Breast epithelium (tissue), 4 donors: ENCODE results near the gene RAC2. TPM values are rescaled to one million over a fixed set of nuclear protein-coding genes. Genes with fewer than 3 reads are reported as not detected.

Experiments used
- DNase-seq, 2 donors: peaks; one replicate each; pipeline ENCODE4 v3.0.0-alpha.2; 2019; ENCODE audit warnings: low spot score in 2 of 2
- H3K27ac ChIP-seq, 2 donors: fragments of 200-600 bp; sonication (generic) in 1 of 2; one replicate each; pipeline ENCODE4 v1.5.1; 2016 to 2019; ENCODE audit warnings: mild to moderate bottlenecking in 1 of 2
- H3K27me3 ChIP-seq, 2 donors: fragments of 200-600 bp; sonication (generic) in 1 of 2; one replicate each; pipeline versions ENCODE4 v1.5.1 to v1.6.0; 2017 to 2019; ENCODE audit warnings: control low read depth in 1 of 2, mild to moderate bottlenecking in 1 of 2
- H3K36me3 ChIP-seq: fragments of 200-600 bp; one replicate; pipeline ENCODE4 v1.5.1; 2019
- H3K4me1 ChIP-seq, 2 donors: fragments of 200-600 bp; sonication (generic); one replicate each; pipeline ENCODE4 v1.5.1; 2016 to 2019; ENCODE audit warnings: control low read depth in 1 of 2
- H3K4me3 ChIP-seq, 3 donors: fragments of 200-600 bp; sonication (generic); 1 replicate in 2 of 3; 2 replicates in 1 of 3; pipeline ENCODE4 v1.5.1; 2016 to 2019; ENCODE audit warnings: mild to moderate bottlenecking in 3 of 3, moderate library complexity in 2 of 3
- H3K9me3 ChIP-seq, 2 donors: fragments of 200-600 bp; sonication (generic) in 1 of 2; one replicate each; pipeline ENCODE4 v1.5.1; 2016 to 2019; ENCODE audit warnings: control low read depth in 1 of 2
- POLR2A ChIP-seq: fragments of 450-650 bp; IDR thresholded peaks from one replicate; pipeline ENCODE4 v1.6.1; 2016; ENCODE audit warnings: antibody characterized with exemption, mild to moderate bottlenecking, moderate library complexity
- POLR2AphosphoS5 ChIP-seq, 3 donors: sonication (generic); formaldehyde crosslinking; IDR thresholded peaks; one replicate each; pipeline ENCODE4 v1.6.1; 2017; ENCODE audit warnings: antibody characterized with exemption in 3 of 3
- intact Hi-C: fragments of 100-400 bp; cut with DNase I; formaldehyde crosslinking; loops from one replicate; pipeline ENCODE4 v1.15.1; 2023; ENCODE audit warnings: low total_unique reads
- total RNA-seq, 3 donors: library from RNA; depleted of rRNA; stranded (reverse); fragments of >200 nt; gene quantifications; one replicate each; pipeline ENCODE4 v1.1.0, GENCODE V29; 2016
- TF ChIP-seq, protein P1 (sequence below), 3 donors: fragments of 450-650 bp; IDR thresholded peaks; one replicate each; pipeline ENCODE4 v1.5.1; 2016 to 2017; ENCODE audit warnings: antibody characterized with exemption in 3 of 3, mild to moderate bottlenecking in 3 of 3, moderate library complexity in 3 of 3

The RAC2 gene
- total RNA-seq, 3 donors from 2014 or later: 10.5 to 12.0 (median 11.5) TPM

- no peak overlapping the region for H3K27ac ChIP-seq
- H3K36me3 ChIP-seq: no peaks in the 10 kb centered on the region
- no peak overlapping the region for H3K4me3 ChIP-seq
- TF ChIP-seq POLR2A: no peak
- TF ChIP-seq, protein P1, sequence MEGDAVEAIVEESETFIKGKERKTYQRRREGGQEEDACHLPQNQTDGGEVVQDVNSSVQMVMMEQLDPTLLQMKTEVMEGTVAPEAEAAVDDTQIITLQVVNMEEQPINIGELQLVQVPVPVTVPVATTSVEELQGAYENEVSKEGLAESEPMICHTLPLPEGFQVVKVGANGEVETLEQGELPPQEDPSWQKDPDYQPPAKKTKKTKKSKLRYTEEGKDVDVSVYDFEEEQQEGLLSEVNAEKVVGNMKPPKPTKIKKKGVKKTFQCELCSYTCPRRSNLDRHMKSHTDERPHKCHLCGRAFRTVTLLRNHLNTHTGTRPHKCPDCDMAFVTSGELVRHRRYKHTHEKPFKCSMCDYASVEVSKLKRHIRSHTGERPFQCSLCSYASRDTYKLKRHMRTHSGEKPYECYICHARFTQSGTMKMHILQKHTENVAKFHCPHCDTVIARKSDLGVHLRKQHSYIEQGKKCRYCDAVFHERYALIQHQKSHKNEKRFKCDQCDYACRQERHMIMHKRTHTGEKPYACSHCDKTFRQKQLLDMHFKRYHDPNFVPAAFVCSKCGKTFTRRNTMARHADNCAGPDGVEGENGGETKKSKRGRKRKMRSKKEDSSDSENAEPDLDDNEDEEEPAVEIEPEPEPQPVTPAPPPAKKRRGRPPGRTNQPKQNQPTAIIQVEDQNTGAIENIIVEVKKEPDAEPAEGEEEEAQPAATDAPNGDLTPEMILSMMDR (IDR thresholded peaks at IDR 0.05): no peak
- no peak for TF ChIP-seq POLR2AphosphoS5 (IDR thresholded peaks at IDR 0.05)
- no peaks in the 10 kb centered on the region for H3K27me3 ChIP-seq
- no peaks in the 10 kb centered on the region for H3K4me1 ChIP-seq
- intact Hi-C loops: no loop called here
- DNase-seq: no peak
- no peaks in the 10 kb centered on the region for H3K9me3 ChIP-seq
These were observed 4.5 kb downstream of the RAC2 start for GRCh38 chr22:37239336-37240239.

GRCh38 chr22:37237371-37238268, 6.4 kb downstream of the RAC2 start:
- intact Hi-C loops: no loop called here
- Histone ChIP-seq H3K27me3 (no peaks in the 10 kb centered on the region), H3K27ac (no peak overlapping the region), H3K4me3 (no peak overlapping the region), H3K36me3 (no peaks in the 10 kb centered on the region), H3K9me3 (no peaks in the 10 kb centered on the region), H3K4me1 (no peaks in the 10 kb centered on the region)
- TF ChIP-seq, protein P1 (IDR thresholded peaks at IDR 0.05): no peak
- TF ChIP-seq POLR2AphosphoS5 (IDR thresholded peaks at IDR 0.05): no peak
- no peak for TF ChIP-seq POLR2A
- DNase-seq: no peak

DNA sequence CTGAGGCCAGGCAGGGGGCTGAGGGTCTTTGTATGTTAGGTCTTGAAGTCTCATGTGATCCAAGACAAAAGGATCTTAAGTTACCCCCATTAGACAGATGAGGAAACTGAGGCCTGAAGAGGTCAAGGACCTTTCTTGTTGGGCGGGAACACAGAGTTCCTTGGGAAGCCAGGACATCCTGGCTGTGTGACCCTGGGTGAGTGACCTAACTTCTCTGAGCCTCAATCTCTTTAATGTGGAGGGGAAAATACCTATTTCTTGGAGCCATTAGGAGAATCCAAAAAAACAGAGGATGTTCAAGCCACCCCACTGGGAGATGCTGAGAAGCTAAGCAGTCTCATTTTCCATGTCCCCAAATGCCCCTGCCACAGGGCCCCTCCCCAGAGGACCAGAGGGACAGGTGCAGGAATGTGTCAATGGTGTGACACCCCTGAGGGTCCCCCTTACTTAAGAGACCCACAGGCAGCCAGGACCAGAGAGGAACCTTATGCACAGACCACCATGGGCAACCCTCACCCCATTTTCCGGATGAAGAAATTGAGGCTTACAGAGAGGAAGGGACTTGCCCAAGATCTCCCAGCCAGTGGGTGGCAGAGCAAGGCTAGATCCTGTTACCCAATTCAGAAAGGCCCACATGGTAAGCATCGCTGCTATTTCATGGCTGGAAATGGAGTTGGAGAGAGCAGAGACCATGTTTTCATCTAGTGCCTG, 8.0 kb downstream of the RAC2 start:
- no peak for DNase-seq
- TF ChIP-seq POLR2A: no peak
- TF ChIP-seq, protein P1 (IDR thresholded peaks at IDR 0.05): no peak
- no peak for TF ChIP-seq POLR2AphosphoS5 (IDR thresholded peaks at IDR 0.05)
- Histone ChIP-seq H3K4me1 (no peaks in the 10 kb centered on the region), H3K4me3 (no peak overlapping the region), H3K9me3 (no peaks in the 10 kb centered on the region), H3K36me3 (no peaks in the 10 kb centered on the region), H3K27me3 (no peaks in the 10 kb centered on the region), H3K27ac (no peak overlapping the region)
- intact Hi-C loops: no loop called here

DNA sequence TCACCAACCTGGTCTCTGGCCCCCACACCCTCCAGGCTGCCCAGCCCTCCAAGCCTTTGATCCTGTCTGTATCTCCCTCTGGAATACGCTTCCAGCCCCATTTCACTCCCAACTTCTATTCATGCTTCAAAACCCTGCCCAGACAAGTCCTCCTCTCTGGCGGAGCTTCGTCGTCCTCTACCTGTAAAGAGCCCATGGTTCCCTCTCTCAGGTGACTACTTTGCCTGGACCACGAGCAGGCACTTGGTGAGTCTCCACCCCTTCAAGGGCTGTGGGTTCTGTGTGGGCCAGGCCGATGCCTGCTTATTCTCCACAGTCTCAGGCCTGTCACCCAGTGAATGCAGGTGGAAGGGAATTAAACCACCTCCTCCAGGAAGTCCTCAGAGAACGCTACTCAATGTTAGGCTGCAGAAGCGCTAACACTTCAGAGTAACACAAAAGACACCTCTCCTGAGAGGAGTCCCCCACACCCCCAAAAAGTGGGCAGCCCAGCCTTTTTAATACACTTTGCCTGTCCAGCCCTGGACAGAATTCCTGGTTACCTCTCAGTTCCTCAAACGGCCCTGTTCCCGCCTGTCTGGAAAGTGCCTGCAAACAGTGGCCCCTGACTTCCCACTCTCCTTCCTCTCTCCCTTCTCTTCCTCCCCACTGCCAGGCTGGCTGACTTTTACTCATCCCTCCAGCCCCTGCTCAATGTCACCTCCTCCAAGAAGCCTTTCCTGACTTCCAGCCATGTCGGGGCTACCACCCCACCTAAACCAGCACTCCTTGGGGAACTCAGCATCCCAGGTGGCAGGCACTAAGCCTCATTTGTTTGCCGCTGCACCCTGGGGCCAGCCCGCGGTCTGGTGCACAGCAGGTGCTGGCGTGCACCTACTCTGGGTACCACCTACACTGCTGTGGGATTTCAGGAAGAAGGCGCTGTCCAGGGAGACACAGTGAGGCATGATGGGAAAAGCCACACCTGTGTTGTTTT, 9.0 kb downstream of the RAC2 start:
- TF ChIP-seq, protein P1 (IDR thresholded peaks at IDR 0.05): no peak
- TF ChIP-seq POLR2AphosphoS5 (IDR thresholded peaks at IDR 0.05) (no peak), POLR2A (no peak)
- Histone ChIP-seq H3K36me3 (no peaks in the 10 kb centered on the region), H3K4me3 (no peak overlapping the region), H3K27me3 (no peaks in the 10 kb centered on the region), H3K9me3 (no peaks in the 10 kb centered on the region), H3K4me1 (no peaks in the 10 kb centered on the region), H3K27ac (no peak overlapping the region)
- intact Hi-C loops: no loop called here
- DNase-seq: no peak
